M059J (cell line): ENCODE results near the gene CA5A. TPM values are rescaled to one million over a fixed set of nuclear protein-coding genes. Genes with fewer than 3 reads are reported as not detected.

Experiments
- DNase-seq: peaks from one replicate; pipeline ENCODE4 v3.0.0-alpha.2; 2012; ENCODE audit warnings: low read depth
- total RNA-seq: library from RNA; depleted of rRNA; stranded (reverse); fragments of >200 nt; shearing (Covaris generic); gene quantifications from 2 replicates; pipeline ENCODE4 v1.2.3, GENCODE V29; 2014

Gene CA5A
- total RNA-seq, 1 experiment from 2014 or later: not detected

GRCh38 chr16:87963400-87963799 is 27.1 kb upstream of the CA5A start:
- DNase-seq: peak; percentile 82

GRCh38 chr16:87961623-87962022 is 25.3 kb upstream of the CA5A start:
- DNase-seq: no peak

GRCh38 chr16:87960852-87961251 is 24.5 kb upstream of the CA5A start:
- no peak for DNase-seq

GRCh38 chr16:87960296-87960695 is 24.0 kb upstream of the CA5A start:
- no peak for DNase-seq

- no peak for DNase-seq
Measured at GRCh38 chr16:87959391-87959990, 23.2 kb upstream of the CA5A start.

- DNase-seq: no peak
Measured at GRCh38 chr16:87958632-87959031, 22.3 kb upstream of the CA5A start.

- DNase-seq: no peak
Measured at GRCh38 chr16:87957296-87958094, 21.2 kb upstream of the CA5A start.

GRCh38 chr16:87956365-87957231 is 20.3 kb upstream of the CA5A start:
- DNase-seq: peak; percentile 27

- no peak for DNase-seq
Measured at GRCh38 chr16:87956098-87956364, 19.7 kb upstream of the CA5A start.

- DNase-seq: no peak
Measured at GRCh38 chr16:87955302-87956097, 19.2 kb upstream of the CA5A start.

GRCh38 chr16:87954826-87955225 is 18.5 kb upstream of the CA5A start:
- no peak for DNase-seq

- DNase-seq: no peak
Measured at GRCh38 chr16:87954361-87954760, 18.0 kb upstream of the CA5A start.

GRCh38 chr16:87953308-87954215 is 17.2 kb upstream of the CA5A start:
- no peak for DNase-seq

GRCh38 chr16:87952751-87953150 is 16.4 kb upstream of the CA5A start:
- DNase-seq: no peak

- DNase-seq: no peak
Measured at GRCh38 chr16:87951552-87952538, 15.5 kb upstream of the CA5A start.

GRCh38 chr16:87950765-87951551 is 14.6 kb upstream of the CA5A start, which contains the start of gene BANP:
TSS of gene BANP (plus strand) at chr16:87951434. CDS start at chr16:87975116, 23,682 bp downstream.
- DNase-seq: peak; percentile 98

- no peak for DNase-seq
Measured at GRCh38 chr16:87949071-87949744, 12.9 kb upstream of the CA5A start.

GRCh38 chr16:87948735-87949070 is 12.4 kb upstream of the CA5A start:
- DNase-seq: no peak
